HEK293 (cell line): Measurements from ENCODE around the gene EIF1.

Source experiments
- CTCF ChIA-PET: fragments of 350-600 bp; formaldehyde crosslinking; extraction: SDS; loops from one replicate; lab custom pipeline; 2021; ENCODE audit warnings: antibody characterized with exemption; lab: Yijun Ruan, JAX
- POLR2A ChIA-PET: fragments of 300-600 bp; formaldehyde crosslinking; extraction: SDS; loops from one replicate; lab custom pipeline; 2020; ENCODE audit warnings: antibody characterized with exemption, inconsistent platforms; lab: Yijun Ruan, JAX
- H3K27ac ChIP-seq: fragments of 200-500 bp; sonication (Bioruptor generic); 2 replicates; pipeline ENCODE4 v1.5.1; 2014; ENCODE audit warnings: low read depth, low read length, control low read depth, inconsistent platforms; ENCODE audit errors: extremely low read depth
- H3K36me3 ChIP-seq, 2 experiments: fragments of 200-500 bp in 1 of 2; sonication (Bioruptor generic) in 1 of 2; 1 replicate in 1 of 2; 2 replicates in 1 of 2; pipeline ENCODE4 v1.5.1; 2014 to 2017; ENCODE audit warnings: inconsistent platforms in 2 of 2, low read length in 2 of 2; ENCODE audit not compliant: control insufficient read depth in 2 of 2, insufficient read depth in 1 of 2
- H3K4me1 ChIP-seq: fragments of 200-500 bp; sonication (Bioruptor generic); 2 replicates; pipeline ENCODE4 v1.5.1; 2014; ENCODE audit warnings: mild to moderate bottlenecking, low read length, inconsistent platforms; ENCODE audit not compliant: control insufficient read depth, insufficient read depth
- H3K4me3 ChIP-seq: 2 replicates; pipeline ENCODE4 v1.5.1; 2011; ENCODE audit warnings: low read depth, mild to moderate bottlenecking, control low read depth, low read length, moderate library complexity
- H3K9me3 ChIP-seq: fragments of 200-500 bp; sonication (Bioruptor generic); 2 replicates; pipeline ENCODE4 v1.5.1; 2014; ENCODE audit warnings: low read depth, low read length, inconsistent platforms; ENCODE audit not compliant: control insufficient read depth, insufficient read depth
- KLF1 ChIP-seq: fragments of 450-650 bp; formaldehyde crosslinking; IDR thresholded peaks from 2 replicates; pipeline ENCODE4 v1.5.1; 2016; ENCODE audit warnings: missing biosample characterization, missing genetic modification characterization
- KLF10 ChIP-seq: fragments of 450-650 bp; IDR thresholded peaks from 2 replicates; pipeline ENCODE4 v1.5.1; 2018; ENCODE audit warnings: missing biosample characterization, mild to moderate bottlenecking, missing genetic modification characterization
- KLF9 ChIP-seq: fragments of 450-650 bp; formaldehyde crosslinking; IDR thresholded peaks from 2 replicates; pipeline ENCODE4 v1.5.1; 2016; ENCODE audit warnings: missing biosample characterization, missing genetic modification characterization, low read depth
- SALL2 ChIP-seq: fragments of 450-650 bp; formaldehyde crosslinking; IDR thresholded peaks from 2 replicates; pipeline ENCODE4 v1.5.0; 2017; ENCODE audit warnings: missing biosample characterization, mild to moderate bottlenecking, missing genetic modification characterization, borderline replicate concordance
- SP7 ChIP-seq: fragments of 450-650 bp; formaldehyde crosslinking; IDR thresholded peaks from 2 replicates; pipeline ENCODE4 v1.5.1; 2016; ENCODE audit warnings: missing biosample characterization, missing genetic modification characterization
- TCF7L2 ChIP-seq: IDR thresholded peaks from 2 replicates; pipeline ENCODE4 v1.6.1; 2011; ENCODE audit warnings: low read depth, mild to moderate bottlenecking, inconsistent platforms, low read length, moderate library complexity, borderline replicate concordance
- ZBTB10 ChIP-seq: fragments of 450-650 bp; formaldehyde crosslinking; IDR thresholded peaks from 2 replicates; pipeline ENCODE4 v1.5.1; 2016; ENCODE audit warnings: missing biosample characterization, missing genetic modification characterization
- ZBTB20 ChIP-seq: fragments of 450-650 bp; formaldehyde crosslinking; IDR thresholded peaks from 2 replicates; pipeline ENCODE4 v1.5.1; 2016; ENCODE audit warnings: missing biosample characterization, missing genetic modification characterization
- ZBTB48 ChIP-seq: fragments of 450-650 bp; formaldehyde crosslinking; IDR thresholded peaks from 2 replicates; pipeline ENCODE4 v1.5.1; 2016; ENCODE audit warnings: missing biosample characterization, missing genetic modification characterization
- ZBTB49 ChIP-seq: fragments of 450-650 bp; formaldehyde crosslinking; IDR thresholded peaks from 2 replicates; pipeline ENCODE4 v1.5.1; 2016; ENCODE audit warnings: missing biosample characterization, missing genetic modification characterization, low read depth
- ZFHX2 ChIP-seq: fragments of 450-650 bp; formaldehyde crosslinking; conservative IDR thresholded peaks from 2 replicates; pipeline ENCODE4 v1.5.1; 2016; ENCODE audit warnings: missing biosample characterization, missing genetic modification characterization
- ZFP41 ChIP-seq: fragments of 450-650 bp; formaldehyde crosslinking; IDR thresholded peaks from 2 replicates; pipeline ENCODE4 v1.5.1; 2016; ENCODE audit warnings: missing biosample characterization, missing genetic modification characterization, borderline replicate concordance
- ZNF112 ChIP-seq: fragments of 450-650 bp; formaldehyde crosslinking; IDR thresholded peaks from 2 replicates; pipeline ENCODE4 v1.5.0; 2017; ENCODE audit warnings: missing biosample characterization, missing genetic modification characterization
- ZNF146 ChIP-seq: fragments of 450-650 bp; formaldehyde crosslinking; IDR thresholded peaks from 2 replicates; pipeline ENCODE4 v1.5.1; 2016; ENCODE audit warnings: missing biosample characterization, missing genetic modification characterization
- ZNF202 ChIP-seq: fragments of 450-650 bp; formaldehyde crosslinking; IDR thresholded peaks from 2 replicates; pipeline ENCODE4 v1.5.1; 2016; ENCODE audit warnings: missing biosample characterization, missing genetic modification characterization, borderline replicate concordance
- ZNF239 ChIP-seq: fragments of 450-650 bp; formaldehyde crosslinking; IDR thresholded peaks from 2 replicates; pipeline ENCODE4 v1.5.1; 2016; ENCODE audit warnings: missing biosample characterization, missing genetic modification characterization
- ZNF274 ChIP-seq, 2 experiments: fragments of 200-500 bp in 1 of 2; fragments of 450-650 bp in 1 of 2; sonication (Bioruptor generic) in 1 of 2; formaldehyde crosslinking in 1 of 2; IDR thresholded peaks; 2 replicates each; pipeline versions ENCODE4 v1.5.1 to v1.6.1; 2014 to 2016; ENCODE audit warnings: borderline replicate concordance in 1 of 2, inconsistent platforms in 1 of 2, low read length in 1 of 2, missing biosample characterization in 1 of 2, missing genetic modification characterization in 1 of 2
- ZNF362 ChIP-seq: fragments of 450-650 bp; formaldehyde crosslinking; IDR thresholded peaks from 2 replicates; pipeline ENCODE4 v1.5.1; 2016; ENCODE audit warnings: missing biosample characterization, missing genetic modification characterization
- ZNF394 ChIP-seq: fragments of 450-650 bp; formaldehyde crosslinking; IDR thresholded peaks from 2 replicates; pipeline ENCODE4 v1.5.1; 2016; ENCODE audit warnings: missing biosample characterization, missing genetic modification characterization, mild to moderate bottlenecking, moderate library complexity, borderline replicate concordance
- ZNF664 ChIP-seq: fragments of 450-650 bp; formaldehyde crosslinking; IDR thresholded peaks from 2 replicates; pipeline ENCODE4 v1.5.1; 2016; ENCODE audit warnings: missing biosample characterization, missing genetic modification characterization
- ZNF701 ChIP-seq: fragments of 450-650 bp; formaldehyde crosslinking; IDR thresholded peaks from 2 replicates; pipeline ENCODE4 v1.5.1; 2016; ENCODE audit warnings: missing biosample characterization, missing genetic modification characterization
- ZNF747 ChIP-seq: fragments of 450-650 bp; formaldehyde crosslinking; IDR thresholded peaks from 2 replicates; pipeline ENCODE4 v1.5.1; 2016; ENCODE audit warnings: missing biosample characterization, missing genetic modification characterization
- ZNF768 ChIP-seq: fragments of 450-650 bp; formaldehyde crosslinking; IDR thresholded peaks from 2 replicates; pipeline ENCODE4 v1.5.1; 2018; ENCODE audit warnings: missing biosample characterization, mild to moderate bottlenecking, missing genetic modification characterization
- ZNF837 ChIP-seq: fragments of 450-650 bp; formaldehyde crosslinking; IDR thresholded peaks from 2 replicates; pipeline ENCODE4 v1.5.1; 2016; ENCODE audit warnings: missing biosample characterization, missing genetic modification characterization
- ZNF843 ChIP-seq: fragments of 450-650 bp; formaldehyde crosslinking; IDR thresholded peaks from 2 replicates; pipeline ENCODE4 v1.5.1; 2016; ENCODE audit warnings: missing biosample characterization, missing genetic modification characterization
- ZSCAN18 ChIP-seq: fragments of 450-650 bp; formaldehyde crosslinking; IDR thresholded peaks from 2 replicates; pipeline ENCODE4 v1.5.1; 2016; ENCODE audit warnings: missing biosample characterization, missing genetic modification characterization

EIF1 gene

GRCh38 chr17:41665566-41666236 lies 23.0 kb upstream of the EIF1 start (continued):
- TF ChIP-seq ZSCAN18 (tag by site-specific recombination) (no peak), ZNF239 (tag by site-specific recombination) (no peak), ZNF362 (no peak), SALL2 (tag by site-specific recombination) (no peak), SP7 (peak; percentile 39; the same call in 1 of the 2 replicates), KLF1 (0 out of 2 replicates have a peak, but pooled peaks have one; percentile 9), ZNF394 (no peak), ZBTB49 (no peak), ZNF701 (no peak), ZBTB20 (no peak), ZNF843 (tag by site-specific recombination) (no peak), ZBTB10 (tag by site-specific recombination) (peak; percentile 81; the same call in 1 of the 2 replicates), ZNF202 (no peak), ZNF837 (tag by site-specific recombination) (no peak)

- Histone ChIP-seq H3K27ac (peak overlapping the region; percentile 45; the same call in 1 of the 2 replicates), H3K4me3 (peak overlapping the region; percentile 25), H3K9me3 (no peaks in the 10 kb centered on the region), H3K4me1 (peaks cover 3% of the 10 kb centered on the region), H3K36me3 (no peaks in the 10 kb centered on the region)
- CTCF ChIA-PET: interaction anchor here (0.6 to 12.6 kb wide), 64 partner anchors 9 to 1300 kb away, joined by 3 to 567 read pairs (median 4); partner anchors contain the start of genes HAP1, KRT222 and KRT9
- POLR2A ChIA-PET: interaction anchor here (1.1 to 1.6 kb wide), 3 partner anchors 22 to 137 kb away, joined by 5 to 18 read pairs (median 5); partner anchors contain the start of gene EIF1
- TF ChIP-seq KLF9 (tag by site-specific recombination) (no peak), ZNF274 (IDR thresholded peaks at IDR 0.05; ENCODE audit: low read length) (no peak), ZNF274 (tag by site-specific recombination; IDR thresholded peaks at IDR 0.05; ENCODE audit: borderline replicate concordance) (no peak), ZFP41 (no peak), TCF7L2 (no peak), ZNF664 (no peak), ZFHX2 (tag by site-specific recombination) (no peak), ZNF747 (tag by site-specific recombination) (no peak), ZNF768 (tag by site-specific recombination) (peak; percentile 70; the same call in 1 of the 2 replicates), KLF10 (tag by site-specific recombination) (no peak), ZNF112 (tag by site-specific recombination) (no peak), ZBTB48 (tag by site-specific recombination) (no peak; the same call in 1 of the 2 replicates), ZNF146 (tag by site-specific recombination) (no peak)
Measured at GRCh38 chr17:41666237-41666641, 22.4 kb upstream of the EIF1 start.
